ENCODE results near the gene ABCC5. TPM values are rescaled to one million over a fixed set of nuclear protein-coding genes. Genes with fewer than 3 reads are reported as not detected.

Gene ABCC5
- total RNA-seq, 1 donor from 2014 or later: 50.9 TPM

GRCh38 chr3:184004476-184004875 is 13.2 kb downstream of the ABCC5 start:
- no peak overlapping the region for H3K4me3 Mint-ChIP-seq
- H3K36me3 Mint-ChIP-seq (ENCODE audit: low read depth): no peaks in the 10 kb centered on the region
- H3K9me3 Mint-ChIP-seq: no peaks in the 10 kb centered on the region
- no peaks in the 10 kb centered on the region for H3K27me3 Mint-ChIP-seq (ENCODE audit: low read depth)
- H3K4me1 Mint-ChIP-seq: peaks cover 19% of the 10 kb centered on the region
- H3K27ac Mint-ChIP-seq (ENCODE audit: unreplicated experiment): no peak overlapping the region
- no peak for DNase-seq (ENCODE audit: low read depth, low spot score)
- TF ChIP-seq, protein P1, sequence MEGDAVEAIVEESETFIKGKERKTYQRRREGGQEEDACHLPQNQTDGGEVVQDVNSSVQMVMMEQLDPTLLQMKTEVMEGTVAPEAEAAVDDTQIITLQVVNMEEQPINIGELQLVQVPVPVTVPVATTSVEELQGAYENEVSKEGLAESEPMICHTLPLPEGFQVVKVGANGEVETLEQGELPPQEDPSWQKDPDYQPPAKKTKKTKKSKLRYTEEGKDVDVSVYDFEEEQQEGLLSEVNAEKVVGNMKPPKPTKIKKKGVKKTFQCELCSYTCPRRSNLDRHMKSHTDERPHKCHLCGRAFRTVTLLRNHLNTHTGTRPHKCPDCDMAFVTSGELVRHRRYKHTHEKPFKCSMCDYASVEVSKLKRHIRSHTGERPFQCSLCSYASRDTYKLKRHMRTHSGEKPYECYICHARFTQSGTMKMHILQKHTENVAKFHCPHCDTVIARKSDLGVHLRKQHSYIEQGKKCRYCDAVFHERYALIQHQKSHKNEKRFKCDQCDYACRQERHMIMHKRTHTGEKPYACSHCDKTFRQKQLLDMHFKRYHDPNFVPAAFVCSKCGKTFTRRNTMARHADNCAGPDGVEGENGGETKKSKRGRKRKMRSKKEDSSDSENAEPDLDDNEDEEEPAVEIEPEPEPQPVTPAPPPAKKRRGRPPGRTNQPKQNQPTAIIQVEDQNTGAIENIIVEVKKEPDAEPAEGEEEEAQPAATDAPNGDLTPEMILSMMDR (conservative IDR thresholded peaks at IDR 0.05): no peak

DNA sequence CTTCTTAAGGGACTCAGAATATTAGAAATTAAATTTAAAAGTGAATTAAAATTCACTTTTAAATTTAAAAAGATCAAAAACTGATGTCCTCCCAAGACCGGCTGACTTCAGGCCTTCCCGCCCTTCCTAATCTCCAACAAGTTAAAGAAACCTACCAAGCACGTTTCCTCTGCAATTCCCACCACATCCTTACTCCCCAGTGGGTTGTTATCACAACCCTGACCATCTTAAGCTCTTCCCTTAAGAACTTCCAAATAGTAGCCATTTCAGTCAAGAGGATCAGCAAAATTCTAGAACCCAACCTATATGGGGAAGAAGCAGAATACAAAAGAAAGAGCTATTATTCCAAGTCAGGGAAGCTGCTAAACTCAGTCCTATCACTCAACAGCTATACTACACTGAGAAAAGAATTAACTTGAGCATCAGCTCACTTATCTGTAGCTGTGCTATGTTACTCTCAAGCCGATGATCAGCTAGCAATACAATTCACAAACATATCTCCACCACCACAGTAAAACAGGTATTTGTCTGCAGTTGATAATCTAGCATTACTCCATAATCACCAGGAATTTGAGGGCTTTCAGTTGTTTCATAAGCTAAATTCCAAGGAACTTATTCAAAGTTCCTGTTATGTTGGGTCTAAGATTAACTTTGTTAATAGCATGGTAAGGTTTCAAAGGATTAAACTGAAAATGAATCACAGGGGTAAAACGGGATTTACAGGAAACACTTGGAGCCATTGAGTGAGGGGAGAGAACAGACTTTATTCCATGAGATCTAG is 14.3 kb downstream of the ABCC5 start:
- H3K4me1 Mint-ChIP-seq: peaks cover 19% of the 10 kb centered on the region
- DNase-seq (ENCODE audit: low read depth, low spot score): no peak
- H3K27ac Mint-ChIP-seq (ENCODE audit: unreplicated experiment): no peak overlapping the region
- TF ChIP-seq, protein P1 (conservative IDR thresholded peaks at IDR 0.05): no peak
- no peaks in the 10 kb centered on the region for H3K27me3 Mint-ChIP-seq (ENCODE audit: low read depth)
- no peak overlapping the region for H3K4me3 Mint-ChIP-seq
- peaks cover 3% of the 10 kb centered on the region for H3K36me3 Mint-ChIP-seq (ENCODE audit: low read depth)
- no peaks in the 10 kb centered on the region for H3K9me3 Mint-ChIP-seq

GRCh38 chr3:184002469-184002868 is 15.2 kb downstream of the ABCC5 start:
- Mint-ChIP-seq H3K4me1 (peaks cover 15% of the 10 kb centered on the region), H3K9me3 (no peaks in the 10 kb centered on the region), H3K27ac (ENCODE audit: unreplicated experiment) (no peak overlapping the region), H3K4me3 (no peak overlapping the region), H3K27me3 (ENCODE audit: low read depth) (no peaks in the 10 kb centered on the region), H3K36me3 (ENCODE audit: low read depth) (peaks cover 3% of the 10 kb centered on the region)
- TF ChIP-seq, protein P1 (conservative IDR thresholded peaks at IDR 0.05): no peak
- no peak for DNase-seq (ENCODE audit: low read depth, low spot score)

DNA sequence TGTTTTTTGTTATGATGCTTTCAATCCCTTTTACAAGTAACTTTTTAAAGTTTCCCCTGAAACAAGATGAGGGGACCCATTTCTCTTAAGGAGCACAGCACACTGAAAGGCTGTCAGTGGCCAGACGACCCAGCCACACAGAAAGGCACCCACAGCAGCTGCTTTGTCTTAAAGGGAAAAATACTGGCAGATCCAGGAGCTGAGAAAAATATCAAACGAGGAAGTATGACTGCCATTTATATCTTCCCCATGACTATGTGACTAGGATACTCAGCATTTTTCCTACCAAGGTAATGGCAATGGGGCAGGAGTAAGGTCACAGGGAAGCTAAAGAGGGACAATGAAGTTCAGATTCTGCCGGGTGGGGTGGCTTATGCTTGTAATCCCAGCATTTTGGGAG is 15.9 kb downstream of the ABCC5 start:
- TF ChIP-seq, protein P1 (conservative IDR thresholded peaks at IDR 0.05): no peak
- H3K4me1 Mint-ChIP-seq: peaks cover 10% of the 10 kb centered on the region
- DNase-seq (ENCODE audit: low read depth, low spot score): no peak

GRCh38 chr3:183991403-183991802 is 26.3 kb downstream of the ABCC5 start:
- TF ChIP-seq, protein P1 (conservative IDR thresholded peaks at IDR 0.05): no peak
- H3K27me3 Mint-ChIP-seq (ENCODE audit: low read depth): no peaks in the 10 kb centered on the region
- H3K36me3 Mint-ChIP-seq (ENCODE audit: low read depth): peaks cover 5% of the 10 kb centered on the region
- no peaks in the 10 kb centered on the region for H3K4me1 Mint-ChIP-seq
- H3K9me3 Mint-ChIP-seq: no peaks in the 10 kb centered on the region
- H3K4me3 Mint-ChIP-seq: no peak overlapping the region
- DNase-seq (ENCODE audit: low read depth, low spot score): no peak
- no peak overlapping the region for H3K27ac Mint-ChIP-seq (ENCODE audit: unreplicated experiment)

More for the DNA sequence above, 15.9 kb downstream of the ABCC5 start:
- Mint-ChIP-seq H3K4me3 (no peak overlapping the region), H3K27ac (ENCODE audit: unreplicated experiment) (peak overlapping the region; percentile 82), H3K27me3 (ENCODE audit: low read depth) (no peaks in the 10 kb centered on the region), H3K9me3 (no peaks in the 10 kb centered on the region), H3K36me3 (ENCODE audit: low read depth) (peaks cover 3% of the 10 kb centered on the region)
